Measurements from ENCODE around the gene MACROH2A1. TPM values are rescaled to one million over a fixed set of nuclear protein-coding genes. Genes with fewer than 3 reads are reported as not detected.

MACROH2A1 gene
- total RNA-seq, 4 donors from 2014 or later = 182 to 443 (median 319) TPM

GRCh38 chr5:135379046-135379654, 19.9 kb downstream of the MACROH2A1 start:
- TF ChIP-seq, protein P1, sequence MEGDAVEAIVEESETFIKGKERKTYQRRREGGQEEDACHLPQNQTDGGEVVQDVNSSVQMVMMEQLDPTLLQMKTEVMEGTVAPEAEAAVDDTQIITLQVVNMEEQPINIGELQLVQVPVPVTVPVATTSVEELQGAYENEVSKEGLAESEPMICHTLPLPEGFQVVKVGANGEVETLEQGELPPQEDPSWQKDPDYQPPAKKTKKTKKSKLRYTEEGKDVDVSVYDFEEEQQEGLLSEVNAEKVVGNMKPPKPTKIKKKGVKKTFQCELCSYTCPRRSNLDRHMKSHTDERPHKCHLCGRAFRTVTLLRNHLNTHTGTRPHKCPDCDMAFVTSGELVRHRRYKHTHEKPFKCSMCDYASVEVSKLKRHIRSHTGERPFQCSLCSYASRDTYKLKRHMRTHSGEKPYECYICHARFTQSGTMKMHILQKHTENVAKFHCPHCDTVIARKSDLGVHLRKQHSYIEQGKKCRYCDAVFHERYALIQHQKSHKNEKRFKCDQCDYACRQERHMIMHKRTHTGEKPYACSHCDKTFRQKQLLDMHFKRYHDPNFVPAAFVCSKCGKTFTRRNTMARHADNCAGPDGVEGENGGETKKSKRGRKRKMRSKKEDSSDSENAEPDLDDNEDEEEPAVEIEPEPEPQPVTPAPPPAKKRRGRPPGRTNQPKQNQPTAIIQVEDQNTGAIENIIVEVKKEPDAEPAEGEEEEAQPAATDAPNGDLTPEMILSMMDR (IDR thresholded peaks at IDR 0.05) = no peak
- ATAC-seq (ENCODE audit: low FRiP score) = peak; percentile 94
- DNase-seq (ENCODE audit: low spot score) = no peak

- TF ChIP-seq, protein P1 (IDR thresholded peaks at IDR 0.05) = no peak
- DNase-seq (ENCODE audit: low spot score) (no peak), ATAC-seq (ENCODE audit: low FRiP score) (no peak)
Observed at GRCh38 chr5:135377751-135378680, 21.0 kb downstream of the MACROH2A1 start.

DNA sequence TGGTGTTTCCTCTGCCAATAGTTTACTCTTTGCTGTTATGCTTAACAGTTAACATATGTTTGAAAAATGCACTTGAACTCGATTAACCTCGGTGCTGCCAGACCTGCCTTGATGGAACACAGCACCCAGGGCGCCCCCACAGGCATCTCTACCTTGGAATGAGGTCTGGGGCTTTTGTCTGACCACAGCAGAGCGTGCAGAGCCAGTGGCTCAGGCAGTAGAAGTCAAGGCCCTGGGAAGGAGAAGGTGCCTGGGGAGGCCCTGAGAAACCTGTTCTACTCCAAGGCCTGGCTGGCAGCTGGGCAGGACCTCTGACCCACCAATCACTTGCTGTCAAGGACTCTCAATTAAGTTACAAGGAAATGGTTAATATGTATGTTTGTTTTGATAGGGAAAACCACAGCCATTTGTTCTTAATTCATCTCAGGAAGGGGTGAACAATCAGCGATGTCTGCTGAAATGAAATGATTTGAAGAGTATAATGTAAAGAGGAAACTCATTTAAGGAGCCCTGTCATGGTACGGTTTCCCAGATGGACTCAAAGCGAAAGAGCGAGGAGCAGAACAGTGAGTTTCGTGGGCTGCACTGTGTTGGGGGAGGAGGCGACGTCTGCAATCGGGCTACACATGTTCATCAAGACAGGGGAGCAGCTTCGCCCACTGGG, 21.9 kb downstream of the MACROH2A1 start:
- DNase-seq (ENCODE audit: low spot score) (no peak), ATAC-seq (ENCODE audit: low FRiP score) (no peak)
- TF ChIP-seq, protein P1 (IDR thresholded peaks at IDR 0.05) = no peak

GRCh38 chr5:135375040-135375793, 23.8 kb downstream of the MACROH2A1 start:
- no peak for DNase-seq (ENCODE audit: low spot score)
- ATAC-seq (ENCODE audit: low FRiP score) = no peak
- TF ChIP-seq, protein P1 (IDR thresholded peaks at IDR 0.05) = no peak

GRCh38 chr5:135373736-135374515, 25.1 kb downstream of the MACROH2A1 start:
- TF ChIP-seq, protein P1 (IDR thresholded peaks at IDR 0.05) = no peak
- no peak for DNase-seq (ENCODE audit: low spot score)
- ATAC-seq (ENCODE audit: low FRiP score) = no peak

Data from omental fat pad (tissue), 4 donors.